HK-2 (cell line): ENCODE data around the gene SEMA4B.
"Not testable (repeated sequence)": the region's sequence is repeated elsewhere in the genome, so short reads cannot be mapped to it uniquely, and the experiment has no call there.

Experiments used
- DNase-seq: peaks from one replicate; pipeline ENCODE4 v3.0.0-alpha.2; 2018; ENCODE audit not compliant: unreplicated experiment

SEMA4B gene

DNA sequence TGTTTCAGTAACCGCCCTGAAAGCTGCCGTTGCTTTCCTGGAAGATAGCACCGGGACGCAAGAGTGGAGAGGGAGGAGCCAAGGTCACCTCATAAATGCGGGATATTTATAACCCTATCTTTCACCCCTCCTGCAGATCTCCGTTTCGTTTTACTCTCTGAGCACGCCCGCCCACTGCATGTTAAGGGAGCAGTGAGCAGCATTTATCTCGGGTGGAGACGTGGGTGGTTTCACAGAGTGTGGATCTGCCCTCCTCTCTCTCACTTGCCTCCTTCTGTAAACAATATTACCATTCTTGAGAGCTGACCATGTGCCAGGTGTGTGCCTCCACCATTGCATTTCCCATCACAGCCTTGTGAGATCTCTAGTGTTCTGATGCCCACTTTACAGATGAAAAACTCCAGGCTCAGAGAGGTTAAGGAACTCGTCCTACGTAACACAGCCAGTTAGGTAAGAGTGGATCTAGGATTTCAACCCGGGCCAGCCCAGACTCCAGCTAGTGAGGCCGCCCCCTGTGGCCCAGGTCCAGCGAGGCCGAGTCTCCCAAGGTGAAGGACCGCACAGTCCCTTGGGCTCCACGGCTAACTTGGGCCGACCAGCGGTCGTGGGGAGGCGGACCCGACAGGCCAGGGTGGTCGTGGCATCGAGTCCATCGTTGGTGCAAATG, 16.9 kb upstream of the SEMA4B start:
- DNase-seq: peak; percentile 69

- peak; percentile 80 for DNase-seq
These were observed 16.1 kb upstream of the SEMA4B start for GRCh38 chr15:90184786-90185704.

DNA sequence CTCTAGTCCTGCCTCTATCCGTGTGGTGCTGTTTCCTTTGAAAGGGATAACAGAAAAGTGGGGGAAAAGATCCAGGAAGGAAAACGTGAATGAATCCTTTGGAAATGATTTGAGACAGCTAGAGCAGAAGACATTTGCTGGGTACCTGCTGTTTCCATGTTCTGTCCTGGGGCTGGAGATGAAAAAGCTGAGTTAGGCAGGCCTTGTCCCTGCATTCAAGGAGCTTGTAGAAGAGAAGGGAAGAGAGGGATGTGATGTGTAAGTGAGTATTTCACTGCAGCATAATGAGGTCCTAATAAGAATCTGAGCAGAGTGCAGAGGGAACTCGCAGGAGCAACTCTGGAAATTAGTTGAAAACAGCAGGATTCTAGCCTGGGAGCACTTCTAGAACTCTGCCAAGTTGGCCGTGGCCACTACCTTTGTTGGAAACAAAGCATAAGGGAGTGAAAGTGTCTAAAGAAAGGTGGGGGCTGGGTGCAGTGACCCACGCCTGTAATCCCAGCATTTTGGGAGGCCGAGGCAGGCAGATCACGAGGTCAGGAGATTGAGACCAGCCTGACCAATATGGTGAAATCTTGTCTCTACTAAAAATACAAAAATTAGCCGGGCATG, 13.8 kb upstream of the SEMA4B start:
- DNase-seq: no peak

- DNase-seq: not testable (repeated sequence)
These were observed 13.1 kb upstream of the SEMA4B start for GRCh38 chr15:90188065-90188464.

DNA sequence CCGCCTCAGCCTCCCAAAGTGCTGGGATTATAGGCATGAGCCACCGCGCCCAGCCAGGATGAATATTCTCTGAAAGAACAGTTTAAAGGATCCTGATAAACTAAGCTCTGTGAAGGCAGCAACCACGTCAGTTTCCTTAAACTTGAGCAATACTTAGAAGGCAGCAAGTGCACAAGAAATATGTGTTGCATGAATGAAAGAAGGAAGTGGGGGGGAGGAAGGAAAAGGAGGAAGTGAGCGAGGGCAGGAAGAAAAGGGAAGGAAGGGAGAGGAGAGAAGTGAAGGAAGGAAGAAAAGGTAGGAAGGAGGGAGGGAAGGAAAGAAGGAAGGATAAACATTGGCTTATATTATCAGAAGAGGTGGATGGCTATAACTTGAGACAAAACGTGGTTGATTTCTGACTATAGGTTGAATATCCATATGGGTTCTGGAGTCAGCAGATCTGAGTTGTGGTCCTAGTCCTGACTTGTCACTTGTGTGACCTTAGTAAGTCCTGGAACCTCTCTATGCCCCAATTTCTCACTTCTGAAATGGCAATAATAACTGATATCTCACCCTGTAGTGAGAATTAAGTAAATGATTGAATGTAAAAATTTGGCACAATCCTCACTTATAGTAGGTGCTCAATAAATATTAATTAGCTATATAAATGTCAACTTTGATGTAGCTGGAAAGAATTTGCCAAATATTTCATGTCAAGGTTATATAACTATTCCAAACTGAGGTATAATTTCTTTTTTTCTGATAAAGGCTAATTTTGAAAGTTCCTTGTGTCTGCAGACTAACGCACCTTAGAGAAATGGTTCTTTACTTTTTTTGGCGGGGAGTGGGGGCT, 12.0 kb upstream of the SEMA4B start:
- no peak for DNase-seq

DNA sequence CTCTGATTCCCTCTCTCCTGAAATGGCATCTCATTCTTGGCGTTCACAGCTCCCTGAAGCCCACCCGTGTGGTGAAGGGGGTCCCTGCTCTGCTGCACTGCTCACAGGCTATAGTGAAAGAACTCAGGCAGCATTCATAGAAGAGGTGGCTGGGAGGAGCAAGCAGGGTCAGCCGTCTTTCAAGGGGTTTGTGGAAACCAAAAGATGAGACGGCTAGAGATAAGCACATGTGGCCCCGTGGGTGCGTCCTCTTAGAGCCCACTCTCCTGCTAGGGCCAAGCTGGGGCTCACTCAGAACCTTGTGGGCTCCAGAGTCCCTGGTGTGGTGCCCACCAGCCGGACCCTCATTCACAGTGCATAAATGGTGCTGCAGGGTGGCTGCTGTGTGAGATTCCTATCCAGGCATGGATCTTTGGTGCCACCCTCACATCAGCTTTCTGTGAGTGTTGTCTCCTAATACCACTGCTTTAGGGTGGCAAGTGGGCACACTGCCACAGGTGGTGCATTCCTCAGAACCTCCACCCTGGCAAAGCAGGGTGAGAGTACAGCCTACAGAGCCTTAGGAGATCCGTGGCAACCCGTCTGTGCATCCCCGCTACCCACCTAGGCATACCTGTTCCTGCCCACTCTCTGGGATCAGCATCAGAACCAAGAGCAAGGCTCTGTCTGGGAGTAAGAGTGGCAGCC, 11.2 kb upstream of the SEMA4B start:
- DNase-seq: no peak

DNA sequence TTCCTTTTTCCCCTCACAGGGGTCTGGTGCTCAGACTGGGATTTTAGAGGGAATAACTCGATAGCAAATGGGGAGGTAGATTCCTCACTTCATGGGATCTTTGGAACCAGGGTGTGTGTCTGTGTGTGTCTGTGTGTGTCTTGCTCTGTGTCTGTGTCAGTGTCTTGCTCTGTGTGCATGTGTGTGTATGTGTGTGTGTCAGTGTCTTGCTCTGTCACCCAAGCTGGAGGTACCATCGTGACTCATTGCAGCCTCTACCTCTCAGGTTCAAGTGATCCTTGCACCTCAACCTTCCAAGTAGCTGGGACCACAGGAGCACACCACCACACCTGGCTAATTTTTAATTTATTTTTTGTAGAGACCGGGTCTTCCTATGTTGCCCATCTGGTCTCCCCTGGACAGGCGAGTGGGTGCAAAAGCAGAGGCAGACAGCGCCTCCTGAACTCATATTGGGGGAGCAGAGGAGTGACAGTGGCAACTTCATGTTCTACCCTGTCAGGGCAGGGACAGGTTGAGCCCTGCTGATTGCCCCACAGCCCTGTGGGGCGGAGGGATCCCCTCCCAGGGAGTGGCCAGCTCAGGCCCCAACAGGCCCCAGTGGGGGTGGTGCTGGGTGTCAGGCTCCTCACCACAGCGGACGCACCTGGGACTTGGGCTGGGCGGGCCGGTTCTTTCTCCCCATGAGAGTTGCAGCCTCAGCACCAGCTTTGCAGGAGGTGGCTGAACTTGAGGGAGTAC, 10.4 kb upstream of the SEMA4B start:
- DNase-seq: no peak

DNA sequence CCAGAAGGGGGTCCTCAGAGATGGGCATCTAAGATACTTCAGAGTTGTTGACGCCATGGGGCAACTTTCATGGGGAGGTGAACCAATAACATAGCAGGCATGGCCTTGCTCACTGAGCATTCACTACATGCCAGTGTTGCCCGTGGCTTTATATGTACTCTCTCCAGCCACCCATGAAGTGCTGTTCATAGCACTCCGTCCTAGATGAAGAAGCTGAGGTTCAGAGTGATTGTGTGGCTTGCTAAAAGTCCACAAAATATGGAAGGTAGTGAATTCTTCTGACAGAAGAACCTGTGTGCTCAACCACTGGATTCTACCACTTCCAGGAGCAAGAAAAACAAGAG, 9.8 kb upstream of the SEMA4B start:
- no peak for DNase-seq

DNA sequence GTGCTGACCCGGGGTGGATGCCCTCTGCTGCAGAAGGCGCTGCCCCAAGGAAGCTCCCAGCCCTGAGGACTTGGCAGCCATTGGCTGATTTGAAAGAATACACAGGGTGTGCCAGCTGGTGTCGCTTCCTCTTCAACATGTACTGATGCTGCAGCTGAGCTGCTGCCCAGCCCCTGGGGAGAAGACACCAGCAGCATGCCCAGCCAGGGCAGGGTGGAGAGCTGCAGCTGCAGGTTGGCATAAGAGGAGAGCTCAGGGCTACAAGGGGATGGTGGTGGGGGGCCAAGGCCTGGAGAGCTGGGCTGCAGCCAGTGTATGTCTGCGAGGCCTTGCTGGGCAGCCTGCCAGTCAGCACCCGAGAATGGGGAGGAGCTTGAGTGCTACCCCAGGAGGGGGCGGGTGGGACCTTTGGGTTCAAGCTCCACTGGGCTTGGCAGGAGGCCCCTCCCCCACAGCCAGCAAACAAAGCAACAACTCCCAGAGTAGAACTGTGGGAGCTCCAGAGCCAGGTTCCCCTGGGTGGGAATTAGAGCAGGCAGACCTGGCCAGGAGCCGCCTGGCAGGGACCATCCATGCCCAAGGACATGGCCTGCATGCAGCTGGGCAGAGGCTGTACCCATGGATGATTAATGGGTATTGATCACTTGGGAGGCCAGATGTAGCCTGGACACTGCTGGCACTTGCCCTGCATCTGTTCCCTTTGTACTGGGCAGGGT, 9.2 kb upstream of the SEMA4B start:
- peak; percentile 66 for DNase-seq

GRCh38 chr15:90192961-90193786, 8.0 kb upstream of the SEMA4B start:
- no peak for DNase-seq

- DNase-seq: no peak
These were observed 6.5 kb upstream of the SEMA4B start for GRCh38 chr15:90194655-90195054.

- no peak for DNase-seq
These were observed 498 bp upstream of the SEMA4B start for GRCh38 chr15:90200534-90201129.

- no peak for DNase-seq
These were observed 830 bp downstream of the SEMA4B start for GRCh38 chr15:90201944-90202375.

DNA sequence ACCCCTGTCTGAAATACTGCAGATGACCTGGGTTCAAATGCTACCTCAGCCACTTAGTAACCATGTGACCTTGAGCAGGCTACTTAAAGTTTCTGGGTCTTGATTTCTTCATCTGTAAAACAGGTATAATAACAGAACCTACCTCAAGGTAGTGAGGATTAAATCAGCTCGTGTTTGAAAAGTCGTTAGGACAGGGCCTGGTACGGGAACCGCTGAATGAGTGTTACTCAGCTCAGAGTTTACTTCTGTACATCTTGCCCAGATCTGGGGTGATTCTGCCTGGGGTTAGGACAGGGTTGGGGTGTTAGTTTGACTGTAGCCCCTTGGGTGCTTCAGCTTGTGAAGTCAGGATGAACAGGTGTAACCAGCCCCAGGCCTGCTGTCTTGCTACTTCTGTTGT, 1.8 kb downstream of the SEMA4B start:
- DNase-seq: no peak

DNA sequence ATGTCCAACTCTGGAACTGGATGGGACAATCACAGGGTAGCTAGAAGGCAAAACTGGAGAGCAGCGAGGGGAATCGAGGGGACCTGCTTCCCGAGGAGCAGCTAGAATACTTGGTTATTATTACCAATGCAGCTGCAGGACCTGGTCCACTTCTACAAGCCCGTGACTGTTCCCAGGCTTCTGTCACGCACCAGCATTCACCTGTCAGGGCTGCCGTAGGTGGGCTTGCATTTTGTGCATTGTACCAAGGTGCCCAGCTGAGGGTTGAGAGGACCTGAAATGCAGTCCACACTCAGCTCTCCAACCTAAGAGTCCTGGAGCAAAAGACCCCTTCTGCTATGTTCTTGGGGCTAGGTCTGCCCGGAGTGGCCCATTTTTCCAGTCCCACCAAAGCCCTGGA, 2.3 kb downstream of the SEMA4B start:
- DNase-seq: no peak

DNA sequence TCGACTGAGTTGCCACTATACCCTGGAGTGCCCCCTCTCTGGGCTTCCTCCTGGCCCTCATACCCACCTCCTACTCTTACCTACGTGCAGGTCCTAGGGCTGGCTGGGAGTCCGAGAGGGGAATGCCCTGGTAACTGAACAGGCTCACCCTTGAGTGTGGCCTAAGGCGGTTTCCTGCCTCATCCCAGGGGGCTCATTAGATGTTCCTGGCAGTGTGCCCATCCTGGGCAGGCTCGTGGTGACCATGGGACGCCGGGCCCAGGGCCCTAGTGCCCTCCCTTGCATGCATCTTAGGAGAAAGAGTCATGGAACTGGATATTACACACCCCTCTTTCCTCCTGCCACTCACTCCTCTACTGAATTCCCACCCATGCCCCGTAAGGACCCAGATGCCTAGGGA, 2.8 kb downstream of the SEMA4B start:
- no peak for DNase-seq

- no peak for DNase-seq
These were observed 4.1 kb downstream of the SEMA4B start for GRCh38 chr15:90205050-90205848.

GRCh38 chr15:90205886-90206285, 4.8 kb downstream of the SEMA4B start:
- DNase-seq: no peak
